LNCaP clone FGC (cell line): ENCODE measurements around the gene PAQR4.
A peak's percentile ranks its signal among the peaks of the same experiment; 100 is the strongest.

Experiments
- DNase-seq: peaks from one replicate; pipeline ENCODE4 v3.0.0-alpha.2; 2011; ENCODE audit warnings: low read depth
- H3K4me3 ChIP-seq: 2 replicates; pipeline ENCODE4 v1.5.1; 2011; ENCODE audit warnings: mild to moderate bottlenecking, low read depth, low read length, control low read depth
- TF ChIP-seq, protein P1 (sequence below): IDR thresholded peaks from 2 replicates; pipeline ENCODE4 v1.5.1; 2012; ENCODE audit warnings: mild to moderate bottlenecking; ENCODE audit not compliant: control insufficient read depth, insufficient read depth; ENCODE audit errors: extremely low read depth

Gene PAQR4

DNA sequence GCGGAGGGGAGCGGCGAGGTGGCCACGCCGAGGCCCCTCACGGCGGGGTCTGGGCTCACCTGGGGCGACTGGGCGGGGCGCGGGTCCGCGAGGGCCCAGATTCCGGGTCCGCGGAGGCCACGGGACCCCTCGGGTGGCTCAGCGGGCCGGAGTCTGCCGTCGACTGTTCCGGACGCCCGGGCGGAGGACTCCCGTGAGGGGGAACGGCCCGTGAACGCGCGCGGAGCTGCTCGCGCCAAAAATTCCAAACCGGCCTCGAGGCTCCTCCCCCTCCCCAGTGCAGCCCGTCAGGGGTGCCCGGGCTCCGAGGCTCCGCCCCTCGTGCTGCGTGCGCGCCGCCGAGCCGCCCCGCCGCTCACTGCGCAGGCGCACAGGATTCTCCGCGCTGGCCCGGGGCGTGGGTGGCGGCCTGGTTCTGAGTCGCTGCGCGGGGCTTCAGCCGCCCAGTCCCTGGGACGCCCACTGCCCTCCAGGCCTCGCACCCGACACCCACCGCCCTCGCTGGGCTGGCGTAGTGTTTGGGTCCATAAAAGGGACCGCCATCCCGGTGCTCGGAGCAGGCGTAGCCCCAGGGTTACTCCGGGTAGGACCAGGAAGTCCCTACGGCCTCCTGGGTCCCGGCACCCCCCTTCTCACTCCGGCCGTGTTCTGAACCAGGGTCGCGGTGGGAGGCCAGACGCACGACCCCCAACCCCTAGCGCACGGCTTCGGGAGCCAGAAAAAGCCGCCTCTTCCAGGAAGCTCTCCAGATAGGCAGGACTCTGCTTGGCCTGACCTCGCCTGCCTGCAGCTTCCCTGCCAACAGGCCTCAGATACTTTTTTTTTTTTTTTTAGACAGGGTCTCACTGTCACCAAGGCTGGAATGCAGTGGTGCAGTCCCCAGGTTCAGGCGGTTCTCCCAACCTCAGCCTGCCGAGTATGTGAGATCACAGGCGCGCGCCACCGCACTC, 11.4 kb downstream of the PAQR4 start, which contains the start of gene PKMYT1:
Gene PKMYT1 (minus strand): TSS at position 220 of the 950 bp plus-strand sequence. CDS start 789 bp downstream, outside the sequence.
- TF ChIP-seq, protein P1, sequence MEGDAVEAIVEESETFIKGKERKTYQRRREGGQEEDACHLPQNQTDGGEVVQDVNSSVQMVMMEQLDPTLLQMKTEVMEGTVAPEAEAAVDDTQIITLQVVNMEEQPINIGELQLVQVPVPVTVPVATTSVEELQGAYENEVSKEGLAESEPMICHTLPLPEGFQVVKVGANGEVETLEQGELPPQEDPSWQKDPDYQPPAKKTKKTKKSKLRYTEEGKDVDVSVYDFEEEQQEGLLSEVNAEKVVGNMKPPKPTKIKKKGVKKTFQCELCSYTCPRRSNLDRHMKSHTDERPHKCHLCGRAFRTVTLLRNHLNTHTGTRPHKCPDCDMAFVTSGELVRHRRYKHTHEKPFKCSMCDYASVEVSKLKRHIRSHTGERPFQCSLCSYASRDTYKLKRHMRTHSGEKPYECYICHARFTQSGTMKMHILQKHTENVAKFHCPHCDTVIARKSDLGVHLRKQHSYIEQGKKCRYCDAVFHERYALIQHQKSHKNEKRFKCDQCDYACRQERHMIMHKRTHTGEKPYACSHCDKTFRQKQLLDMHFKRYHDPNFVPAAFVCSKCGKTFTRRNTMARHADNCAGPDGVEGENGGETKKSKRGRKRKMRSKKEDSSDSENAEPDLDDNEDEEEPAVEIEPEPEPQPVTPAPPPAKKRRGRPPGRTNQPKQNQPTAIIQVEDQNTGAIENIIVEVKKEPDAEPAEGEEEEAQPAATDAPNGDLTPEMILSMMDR = no peak
- H3K4me3 ChIP-seq = peak within 1 kb of the TSS; percentile 63
- DNase-seq = no peak

DNA sequence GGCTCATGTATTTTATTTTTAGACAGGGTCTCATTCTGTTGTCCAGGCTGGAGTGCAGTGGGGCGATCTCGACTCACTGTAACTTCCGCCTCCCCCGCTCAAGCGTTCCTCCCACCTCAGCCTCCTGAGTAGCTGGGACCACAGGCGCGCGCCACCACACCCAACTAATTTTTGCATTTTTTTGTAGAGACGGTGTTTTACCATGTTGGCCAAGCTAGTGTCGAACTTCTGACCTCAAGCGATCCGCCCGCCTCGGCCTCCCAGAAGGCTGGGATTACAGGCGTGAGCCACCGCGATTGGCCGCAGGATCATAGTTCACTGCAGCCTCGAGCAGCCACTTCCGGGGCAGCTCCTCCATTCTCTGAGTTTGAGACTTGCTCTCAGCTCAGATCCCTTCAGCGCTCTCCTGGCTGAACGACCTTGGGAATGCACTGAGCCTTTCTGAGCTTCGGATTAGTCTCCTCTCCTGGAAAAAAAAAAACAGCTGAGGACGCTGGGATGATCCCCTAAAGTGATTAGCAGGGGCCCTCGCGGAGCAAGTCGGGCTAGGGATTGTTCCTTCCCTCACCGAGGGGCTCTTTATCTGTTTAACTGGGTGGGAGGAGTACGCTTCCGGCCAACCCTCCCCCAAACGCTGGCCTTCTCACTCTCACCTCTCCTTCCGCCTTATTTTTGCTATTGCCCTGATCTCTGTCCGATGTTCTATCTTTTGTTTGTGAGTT, 12.2 kb downstream of the PAQR4 start:
- TF ChIP-seq, protein P1 = no peak
- H3K4me3 ChIP-seq = peak overlapping the region; percentile 63
- DNase-seq = no peak

DNA sequence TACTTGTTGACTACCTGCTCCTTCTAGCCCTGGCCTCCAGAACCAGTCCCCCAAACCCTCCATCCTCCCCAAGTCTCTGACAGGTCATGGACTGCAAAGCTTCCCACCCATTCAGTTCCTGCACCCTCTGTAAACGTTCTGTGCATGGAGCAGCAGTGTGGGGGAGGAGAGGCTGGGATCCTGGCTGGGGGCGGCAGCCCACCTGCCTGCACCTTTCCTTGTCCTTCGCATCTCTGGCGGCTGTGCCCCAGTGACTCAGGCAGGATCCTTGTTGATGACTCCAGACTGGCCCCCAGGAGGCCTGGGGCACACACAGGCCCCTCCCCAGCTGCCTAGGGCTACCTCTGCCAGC, 12.7 kb downstream of the PAQR4 start:
- no peak for DNase-seq
- no peak overlapping the region for H3K4me3 ChIP-seq
- TF ChIP-seq, protein P1 = no peak

DNA sequence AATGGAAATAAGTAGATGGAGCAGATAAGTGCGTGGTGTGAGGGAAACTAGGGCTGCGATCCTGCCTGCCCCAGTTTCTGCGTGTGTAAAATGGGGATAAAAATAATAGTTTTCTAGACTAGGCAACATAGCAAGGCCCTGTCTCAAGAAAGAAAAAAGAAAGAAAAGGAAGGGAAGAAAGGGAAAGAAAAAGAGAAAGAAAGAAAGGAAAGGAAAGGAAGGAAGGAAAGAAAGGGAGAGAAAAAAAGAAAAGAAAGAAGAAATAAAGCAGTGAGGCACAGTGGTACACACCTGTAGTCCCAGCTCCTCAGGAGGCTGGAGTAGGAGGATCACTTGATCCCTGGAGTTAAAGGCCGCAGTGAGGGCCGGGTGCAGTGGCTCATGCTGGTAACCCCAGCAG, 13.3 kb downstream of the PAQR4 start:
- TF ChIP-seq, protein P1 = no peak
- no peak for DNase-seq
- no peak overlapping the region for H3K4me3 ChIP-seq

DNA sequence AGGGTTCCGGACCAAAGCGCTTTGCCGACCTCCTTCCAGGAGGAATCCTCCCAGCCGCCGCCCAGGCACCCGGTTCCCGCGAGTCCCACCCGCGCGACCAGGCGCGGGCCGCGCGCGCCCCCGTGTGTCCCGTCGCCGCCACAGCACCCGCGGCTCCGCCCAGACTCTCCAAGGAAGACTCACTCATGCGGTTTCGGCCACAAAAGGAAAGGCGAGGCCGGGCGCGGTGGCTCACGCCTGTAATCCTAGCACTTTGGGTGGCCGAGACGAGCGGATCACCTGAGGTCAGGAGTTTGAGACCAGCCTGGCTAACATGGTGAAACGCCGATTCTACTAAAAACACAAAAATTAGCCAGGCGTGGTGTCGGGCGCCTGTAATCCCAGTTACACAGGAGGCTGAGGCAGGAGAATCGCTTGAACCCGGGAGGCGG, 14.6 kb downstream of the PAQR4 start:
- TF ChIP-seq, protein P1 = peak; percentile 92
- DNase-seq = no peak
- no peak overlapping the region for H3K4me3 ChIP-seq

DNA sequence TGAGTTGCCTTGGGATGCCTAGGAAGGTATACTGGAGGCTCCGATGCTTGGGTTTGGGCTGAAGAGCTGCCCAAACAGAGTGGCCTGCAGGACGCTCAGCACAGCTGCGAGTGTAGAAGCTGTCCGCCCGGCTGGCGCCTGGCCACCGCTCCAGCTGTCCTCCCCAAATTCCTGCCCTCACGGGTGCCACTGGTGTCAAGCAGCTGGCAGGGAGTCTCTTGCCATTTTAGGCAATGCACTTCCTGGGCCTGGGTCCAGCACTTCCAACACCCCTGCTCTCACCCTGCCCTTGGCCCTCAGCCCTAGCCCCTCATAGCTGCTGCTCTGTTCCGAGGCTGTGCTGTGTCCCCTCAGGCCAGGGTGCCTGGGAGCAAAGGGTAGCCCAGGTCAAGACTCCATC, 16.3 kb downstream of the PAQR4 start:
- DNase-seq = no peak
- TF ChIP-seq, protein P1 = no peak
- H3K4me3 ChIP-seq = no peak overlapping the region
